HG02840 (cell line): ENCODE data around the gene SFSWAP.
"Not testable (repeated sequence)": the region's sequence is repeated elsewhere in the genome, so short reads cannot be mapped to it uniquely, and the experiment has no call there.

ENCODE experiments used
- ATAC-seq: cut with Tn5 transposase; IDR thresholded peaks from one replicate; pipeline ENCODE4 v1.9.1; 2021; ENCODE audit warnings: mild to moderate bottlenecking, moderate library complexity, moderate number of reproducible peaks; ENCODE audit not compliant: unreplicated experiment, low FRiP score

Gene SFSWAP

DNA sequence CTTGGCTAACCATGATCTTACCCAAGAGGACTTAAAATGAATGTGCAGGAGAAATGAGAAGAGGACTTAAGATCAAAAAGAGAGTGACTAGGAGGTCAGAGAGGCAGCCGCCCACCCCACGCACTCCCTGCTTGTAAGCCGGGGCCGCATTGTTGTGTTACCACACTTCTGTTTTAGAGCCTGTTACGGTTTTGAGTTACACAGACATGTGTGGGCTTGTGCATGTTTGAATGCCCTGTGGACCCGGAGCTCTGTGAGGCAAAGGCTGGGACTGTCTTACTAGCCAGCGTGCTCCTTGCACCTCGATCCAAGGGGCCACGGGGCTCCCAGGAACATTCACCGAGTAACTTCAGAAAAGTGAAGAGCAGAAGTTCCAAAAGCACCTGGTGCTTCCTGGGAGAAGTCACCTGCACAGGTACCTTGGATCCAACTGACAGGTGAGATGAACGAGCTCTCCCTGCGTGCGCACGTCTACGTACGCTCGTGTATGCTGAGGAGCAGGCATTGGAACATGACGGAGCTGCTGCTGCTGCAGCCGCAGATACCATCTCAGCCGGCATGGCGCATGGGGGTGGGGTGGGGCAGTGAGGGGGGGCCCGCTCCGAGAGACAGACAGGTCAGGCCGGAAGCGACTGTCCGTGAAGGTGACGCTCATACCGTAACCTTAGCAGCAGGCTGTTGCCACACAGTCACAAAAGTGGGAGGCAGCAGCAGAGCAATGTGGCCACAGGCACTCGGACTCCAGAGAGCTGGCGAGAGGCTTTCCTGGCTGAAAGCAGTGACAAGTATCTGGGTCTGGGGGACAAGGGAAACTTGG lies 23.7 kb downstream of the SFSWAP start:
- ATAC-seq = no peak

DNA sequence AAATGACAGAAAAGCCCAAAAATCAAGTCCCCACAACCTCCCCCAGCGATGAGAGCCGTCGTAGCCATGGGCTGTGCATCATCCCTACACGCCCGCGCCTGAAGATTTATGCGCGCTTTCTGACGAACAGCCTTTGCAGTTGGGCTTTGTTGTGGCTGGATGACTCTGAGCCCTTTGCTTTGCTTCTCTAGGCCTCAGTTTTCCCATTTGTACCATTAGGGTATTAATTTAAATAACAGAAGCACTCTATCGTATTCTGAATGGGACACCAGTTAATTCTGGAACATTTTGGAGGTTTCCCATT lies 24.2 kb downstream of the SFSWAP start:
- ATAC-seq = no peak

DNA sequence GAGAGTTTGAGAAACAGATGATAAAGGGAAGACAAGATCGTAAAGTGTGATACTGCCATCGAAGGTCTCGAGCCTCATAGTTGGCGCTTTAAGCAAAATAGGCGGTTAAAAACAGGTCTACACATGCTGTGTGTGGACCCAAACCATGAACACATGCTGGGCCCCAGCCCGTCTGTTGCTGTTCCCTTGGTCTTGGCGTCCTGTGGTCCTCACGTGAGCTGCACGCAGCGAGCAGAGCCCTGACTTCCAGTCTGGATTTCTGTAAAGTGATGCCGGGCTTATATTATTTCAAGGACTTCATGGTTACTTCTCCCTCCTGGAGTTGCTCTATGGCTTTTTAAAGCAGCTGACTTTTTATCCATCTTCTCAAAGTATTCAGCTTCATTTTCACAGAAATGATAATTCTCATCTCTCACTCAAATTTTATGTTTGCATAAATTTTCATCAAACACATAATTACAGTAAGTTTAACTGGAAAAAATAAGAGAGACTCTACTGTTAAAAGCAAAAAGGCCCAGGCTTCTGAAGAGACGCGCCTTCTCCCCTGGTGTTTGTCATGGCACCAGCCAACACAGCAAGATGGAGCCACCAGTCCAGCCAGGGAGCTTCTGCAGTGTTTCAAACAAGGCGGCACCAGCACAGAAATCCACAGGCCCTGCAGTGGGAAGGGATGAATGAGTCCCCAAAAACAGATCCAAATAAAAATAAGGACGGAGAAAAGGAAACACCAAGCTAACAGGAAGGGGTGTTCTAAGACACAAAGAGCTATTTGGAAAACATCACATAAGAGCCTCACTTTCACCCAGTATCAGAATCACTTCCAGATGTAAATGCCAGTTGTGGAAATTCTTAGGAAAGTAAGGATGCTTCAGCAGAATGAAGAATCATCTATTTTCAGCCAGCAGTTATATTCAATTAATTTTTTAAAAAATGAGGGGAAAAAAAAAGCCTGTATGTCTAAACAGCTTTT lies 24.9 kb downstream of the SFSWAP start:
- ATAC-seq = no peak

DNA sequence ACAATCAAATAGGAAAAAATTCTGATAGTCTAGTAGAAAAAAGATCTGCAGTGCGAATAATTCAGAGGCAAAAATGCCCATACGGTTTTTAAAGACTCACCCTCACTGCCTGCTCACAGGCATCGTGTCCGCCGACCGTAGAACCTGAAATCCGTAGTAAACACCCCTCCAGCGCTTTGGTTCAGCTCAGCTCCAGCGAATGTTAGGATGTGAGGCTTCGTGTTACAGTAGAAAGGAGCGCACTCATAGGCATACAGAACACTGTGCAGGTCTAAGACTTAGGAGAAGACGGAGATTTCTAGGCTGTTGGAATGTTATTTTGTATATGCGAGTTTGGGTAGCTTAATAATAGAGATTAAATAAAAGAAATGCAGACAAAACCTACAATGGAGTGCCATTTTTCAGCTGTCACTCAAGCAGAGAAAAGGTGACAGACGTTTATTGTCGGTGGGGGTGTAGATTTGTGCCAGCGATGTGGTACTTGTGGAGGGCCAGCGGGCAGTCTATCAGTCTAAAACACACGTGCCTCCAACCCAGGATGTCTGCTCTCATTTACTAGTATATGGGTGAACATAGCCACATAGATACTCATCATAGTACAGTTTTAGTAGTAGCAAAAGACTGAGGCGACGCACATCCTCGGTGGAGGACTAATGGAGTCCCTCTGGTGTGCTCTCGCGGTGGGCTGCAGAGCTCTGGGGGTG lies 25.7 kb downstream of the SFSWAP start:
- no peak for ATAC-seq

DNA sequence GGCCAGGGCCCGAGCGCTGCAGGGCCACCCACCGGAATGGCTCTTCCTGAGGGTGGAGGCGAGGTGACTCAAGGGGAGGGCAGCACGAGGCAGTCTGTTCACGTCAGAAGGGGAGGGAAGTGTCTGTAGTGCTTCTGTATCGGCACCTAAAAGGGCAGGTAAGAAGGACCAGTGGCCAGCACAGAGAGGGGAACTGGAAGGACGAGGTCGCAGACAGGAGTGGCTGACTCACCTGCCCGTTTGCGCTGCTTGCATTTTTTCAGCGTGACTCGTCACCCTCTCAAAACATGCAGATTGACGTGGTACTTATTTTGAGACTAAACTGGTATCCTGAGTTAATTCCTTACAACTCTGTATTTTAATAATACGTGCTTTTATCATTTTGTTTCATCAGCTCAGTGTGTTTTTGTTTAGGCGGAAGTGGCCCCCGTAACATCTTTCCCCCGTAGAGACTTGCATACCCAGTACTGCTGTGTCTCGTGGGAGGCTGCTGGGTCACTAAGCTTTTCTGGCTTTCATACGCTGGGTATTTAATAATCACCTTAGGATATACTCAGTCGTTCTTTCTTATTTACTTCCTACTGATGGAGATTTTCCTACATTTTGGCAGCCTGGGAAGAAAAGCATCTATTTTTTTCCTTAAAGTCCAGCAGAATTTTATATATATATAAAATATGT lies 26.4 kb downstream of the SFSWAP start:
- no peak for ATAC-seq

DNA sequence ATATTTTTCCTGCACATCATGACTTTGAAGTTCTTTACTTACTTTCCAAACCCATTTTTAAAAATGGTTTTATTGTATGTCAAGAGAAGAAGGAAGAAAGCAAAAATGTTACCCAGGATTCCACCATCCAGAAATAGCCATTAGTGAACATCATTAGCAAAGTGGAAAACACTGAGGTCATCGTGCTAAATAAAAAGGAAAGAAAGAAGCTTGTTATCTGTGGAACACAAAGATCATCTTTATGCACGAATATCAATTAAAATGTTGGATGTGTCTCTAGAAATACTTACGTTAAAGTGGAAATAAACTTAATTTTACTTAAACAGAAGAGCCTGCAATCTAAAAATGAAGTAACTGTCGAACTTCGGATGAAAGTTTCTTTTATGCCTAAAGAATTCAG lies 27.3 kb downstream of the SFSWAP start:
- no peak for ATAC-seq

DNA sequence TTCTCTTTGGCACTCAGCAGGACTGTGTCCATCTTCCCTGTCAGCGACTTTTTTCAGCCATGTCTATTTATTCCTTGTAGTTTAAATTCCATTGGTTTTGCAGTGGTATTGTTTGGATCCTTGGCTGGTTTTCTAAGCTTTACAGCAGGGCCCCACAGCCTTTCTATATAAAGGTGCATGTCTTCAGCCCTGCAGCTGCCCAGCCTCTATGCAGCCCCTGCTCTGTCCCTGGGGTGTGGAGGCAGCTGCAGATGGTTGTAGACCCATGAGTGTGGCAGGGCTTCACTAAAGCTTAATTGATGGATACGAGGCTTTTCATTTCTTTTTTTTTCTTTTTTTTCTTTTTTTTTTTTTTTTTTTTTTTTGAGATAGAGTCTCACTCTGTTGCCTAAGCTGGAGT lies 29.7 kb downstream of the SFSWAP start:
- no peak for ATAC-seq

DNA sequence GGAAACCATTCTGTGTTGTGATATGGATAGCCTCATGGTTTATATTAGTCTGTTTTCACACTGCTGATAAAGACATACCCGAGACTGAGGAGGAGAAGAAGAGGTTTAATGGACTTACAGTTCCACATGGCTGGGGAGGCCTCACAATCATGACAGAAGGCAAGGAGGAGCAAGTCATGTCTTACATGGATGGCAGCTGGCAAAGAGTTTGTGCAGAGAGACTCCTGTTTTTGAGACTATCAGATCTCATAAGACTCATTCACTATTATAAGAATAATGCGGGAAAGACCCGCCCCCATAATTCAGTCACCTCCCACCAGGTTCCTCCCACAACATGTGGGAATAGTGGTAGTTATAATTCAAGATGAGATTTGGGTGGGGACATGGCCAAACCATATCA lies 31.9 kb downstream of the SFSWAP start:
- ATAC-seq = not testable (repeated sequence)

DNA sequence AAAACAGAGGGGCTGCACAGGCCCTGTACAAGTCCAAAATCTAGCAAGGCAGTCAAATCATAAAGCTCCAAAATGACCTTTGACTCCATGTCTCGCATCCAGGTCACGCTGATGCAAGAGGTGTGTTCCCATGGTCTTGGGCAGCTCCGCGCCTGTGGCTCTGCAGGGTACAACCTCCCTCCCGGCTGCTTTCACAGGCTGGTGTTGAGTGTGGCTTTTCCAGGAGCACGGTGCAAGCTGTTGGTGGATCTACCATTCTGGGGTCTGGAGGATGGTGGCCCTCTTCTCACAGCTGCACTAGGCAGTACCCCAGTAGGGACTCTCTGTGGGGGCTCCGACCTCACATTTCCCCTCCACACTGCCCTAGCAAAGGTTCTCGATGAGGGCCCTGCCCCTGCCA lies 32.5 kb downstream of the SFSWAP start:
- ATAC-seq = not testable (repeated sequence)

DNA sequence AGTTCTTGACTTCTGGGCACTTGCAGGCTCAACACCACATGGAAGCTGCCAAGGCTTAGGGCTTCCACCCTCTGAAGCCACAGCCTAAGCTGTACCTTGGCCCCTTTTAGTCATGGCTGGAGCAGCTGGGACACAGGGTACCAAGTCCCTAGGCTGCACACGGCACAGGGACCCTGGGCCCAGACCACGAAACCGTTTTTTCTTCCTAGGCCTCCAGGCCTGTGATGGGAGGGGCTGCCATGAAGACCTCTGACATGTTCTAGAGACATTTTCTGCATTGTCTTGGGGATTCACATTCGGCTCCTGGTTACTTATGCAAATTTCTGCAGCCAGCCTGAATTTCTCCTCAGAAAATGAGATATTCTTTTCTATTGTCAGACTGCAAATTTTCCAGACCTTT lies 33.0 kb downstream of the SFSWAP start:
- ATAC-seq = not testable (repeated sequence)

DNA sequence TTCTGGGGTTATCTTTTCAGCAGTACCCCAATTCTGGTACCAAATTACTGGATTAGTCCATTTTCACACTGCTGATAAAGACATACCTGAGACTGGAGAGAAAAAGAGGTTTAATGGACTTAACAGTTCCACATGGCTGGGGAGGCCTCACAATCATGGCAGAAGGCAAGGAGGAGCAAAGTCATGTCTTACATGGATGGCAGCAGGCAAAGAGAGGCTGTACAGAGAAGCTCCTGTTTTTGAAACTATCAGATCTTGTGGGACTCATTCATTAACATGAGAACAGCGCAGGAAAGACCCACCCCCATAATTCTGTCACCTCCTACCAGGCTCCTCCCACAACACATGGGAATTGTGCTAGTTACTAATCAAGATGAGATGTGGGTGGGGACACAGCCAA lies 33.8 kb downstream of the SFSWAP start:
- not testable (repeated sequence) for ATAC-seq

DNA sequence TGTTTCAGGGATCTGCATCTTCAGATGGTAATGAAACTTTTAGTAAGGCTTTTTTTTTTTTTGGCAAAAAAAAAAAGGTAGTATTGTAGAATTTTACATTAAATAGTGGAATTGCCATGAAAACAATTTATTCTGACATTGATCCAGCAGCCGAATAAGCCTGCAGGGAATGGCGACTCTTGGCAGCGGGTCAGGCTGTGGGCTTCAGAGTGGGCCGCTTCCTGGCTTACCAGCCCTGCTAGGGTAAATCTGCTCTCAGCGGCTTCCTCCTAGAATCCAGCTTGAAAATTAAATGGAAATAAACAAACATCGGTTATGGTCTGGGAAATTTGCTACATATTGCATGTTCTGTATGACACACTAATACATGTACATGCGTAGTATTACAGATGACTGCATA lies 34.8 kb downstream of the SFSWAP start:
- no peak for ATAC-seq

DNA sequence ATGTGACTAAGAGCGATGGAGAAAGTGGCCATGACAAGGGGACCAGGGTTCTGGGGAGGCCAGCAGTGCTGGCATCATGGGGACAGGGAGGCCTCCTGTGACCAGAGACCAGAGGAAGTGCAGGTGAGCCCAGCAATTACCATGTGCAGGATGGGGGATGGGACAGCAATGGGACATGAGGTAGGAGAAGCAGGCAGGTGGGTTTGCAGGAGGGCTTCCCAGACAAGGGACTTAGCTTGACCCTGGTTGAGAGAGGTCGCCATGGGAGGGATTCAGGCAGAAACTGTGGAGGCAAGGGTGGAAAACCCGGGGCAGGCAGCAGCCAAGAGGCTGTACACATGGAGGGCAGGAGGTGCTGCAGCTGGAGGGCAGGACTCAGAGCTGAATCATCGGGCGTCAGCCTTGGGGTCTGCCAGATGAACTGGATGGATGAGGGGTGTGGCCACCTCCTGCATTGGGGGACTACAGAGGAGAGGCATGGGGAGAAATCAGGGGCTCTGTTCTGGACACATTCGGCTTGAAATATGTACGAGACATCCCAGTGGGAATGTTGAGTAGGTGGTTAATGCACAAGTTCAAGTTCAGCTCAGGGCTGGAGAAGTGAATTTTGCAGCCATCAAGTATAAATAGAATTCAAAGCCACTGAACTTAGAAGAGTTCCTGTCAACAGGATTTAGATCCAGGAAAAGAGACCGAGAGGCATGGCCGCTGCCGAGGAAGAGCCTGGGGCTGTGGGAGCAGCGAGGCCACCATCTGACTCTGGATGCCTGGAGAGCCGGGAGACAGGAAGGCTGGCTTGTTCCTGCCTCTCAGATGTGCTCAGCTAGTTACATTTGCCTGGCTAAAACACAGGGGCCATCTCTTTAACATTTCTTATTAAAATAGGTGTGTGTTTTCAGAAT lies 36.6 kb downstream of the SFSWAP start:
- ATAC-seq = no peak

DNA sequence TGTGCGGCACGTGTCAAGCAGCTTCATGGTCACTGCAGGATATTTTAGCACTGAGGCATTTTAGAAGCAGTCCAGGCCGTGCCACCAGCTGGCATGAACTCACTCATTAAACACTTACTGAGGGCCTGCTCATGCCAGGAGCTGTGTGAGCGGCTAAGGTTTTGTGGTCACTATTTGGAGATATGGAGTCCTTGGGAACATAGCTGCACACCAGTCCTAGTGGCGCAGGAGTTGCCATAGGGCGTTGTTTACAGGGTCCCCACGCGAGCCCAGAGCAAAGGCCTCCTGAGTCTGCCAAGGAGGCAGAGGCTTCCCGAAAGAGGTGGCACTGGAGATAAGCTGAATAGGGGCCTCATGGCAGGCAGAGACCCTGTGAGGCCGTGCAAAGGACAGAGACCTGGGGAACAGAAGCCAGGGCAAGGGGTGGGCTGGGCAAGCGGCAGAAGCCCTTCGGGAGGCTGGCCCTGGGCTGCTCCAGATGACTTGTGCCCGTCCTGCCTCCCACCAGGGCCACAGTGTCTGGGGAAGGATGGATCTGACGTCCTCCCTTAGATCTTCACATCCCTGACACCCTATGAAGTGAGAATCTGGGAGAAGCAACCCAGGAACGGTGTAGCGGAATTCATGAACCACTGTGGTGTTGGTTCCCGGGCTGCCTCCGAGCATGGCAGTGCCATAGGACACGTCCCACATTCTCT lies 38.9 kb downstream of the SFSWAP start:
- no peak for ATAC-seq

DNA sequence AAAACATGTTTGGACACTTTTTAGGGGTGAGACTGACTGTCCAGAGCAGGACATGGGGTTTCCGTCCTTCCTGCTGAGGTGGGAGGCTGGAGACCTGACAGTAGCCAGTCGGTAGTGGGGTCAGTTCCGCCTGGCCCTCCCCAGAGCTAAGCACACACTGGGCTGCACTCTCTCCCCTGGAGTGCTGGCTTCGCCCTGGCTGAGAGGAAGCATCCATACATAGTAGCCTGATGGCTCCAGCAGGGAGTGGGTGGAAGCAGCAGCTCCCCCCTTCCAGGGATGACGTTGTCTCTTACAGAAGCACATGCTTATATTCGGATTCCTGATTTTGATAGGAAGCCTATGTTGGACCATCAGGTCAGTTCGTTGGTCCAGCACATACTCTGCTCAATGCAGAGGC lies 40.4 kb downstream of the SFSWAP start:
- ATAC-seq = no peak

DNA sequence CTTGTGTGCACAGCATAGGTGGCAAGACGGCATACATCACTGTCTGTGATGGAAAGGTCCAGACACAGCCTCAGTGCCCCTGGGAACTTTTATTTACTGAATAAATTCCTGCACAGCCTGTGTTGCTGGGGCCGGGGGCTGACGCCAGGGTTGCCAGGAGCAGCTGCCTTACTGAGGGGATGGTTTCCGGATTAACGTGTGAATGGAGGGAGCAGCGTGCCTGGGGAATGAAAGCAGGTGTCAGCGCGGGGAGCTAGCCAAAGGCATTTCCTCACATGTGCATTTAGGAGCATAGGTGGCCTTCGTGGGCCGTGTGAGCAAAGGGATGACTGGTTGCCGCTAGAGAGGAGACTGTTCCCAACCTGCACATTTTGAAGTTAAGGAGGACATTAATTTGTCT lies 41.6 kb downstream of the SFSWAP start:
- no peak for ATAC-seq

DNA sequence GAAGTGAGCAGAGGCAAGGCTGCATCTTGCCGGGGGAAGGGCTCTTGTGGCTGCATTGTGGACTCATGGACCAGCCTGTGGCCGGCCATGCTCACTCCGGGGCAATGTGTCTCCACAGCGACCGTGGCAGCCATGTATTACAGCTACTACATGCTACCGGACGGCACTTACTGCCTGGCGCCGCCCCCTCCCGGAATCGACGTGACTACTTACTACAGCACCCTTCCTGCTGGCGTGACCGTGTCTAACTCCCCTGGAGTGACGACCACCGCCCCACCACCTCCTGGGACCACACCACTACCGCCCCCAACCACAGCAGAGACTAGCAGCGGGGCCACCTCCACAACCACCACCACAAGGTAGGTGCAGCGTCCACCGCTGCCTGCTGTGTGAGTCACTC lies 42.1 kb downstream of the SFSWAP start:
- no peak for ATAC-seq

DNA sequence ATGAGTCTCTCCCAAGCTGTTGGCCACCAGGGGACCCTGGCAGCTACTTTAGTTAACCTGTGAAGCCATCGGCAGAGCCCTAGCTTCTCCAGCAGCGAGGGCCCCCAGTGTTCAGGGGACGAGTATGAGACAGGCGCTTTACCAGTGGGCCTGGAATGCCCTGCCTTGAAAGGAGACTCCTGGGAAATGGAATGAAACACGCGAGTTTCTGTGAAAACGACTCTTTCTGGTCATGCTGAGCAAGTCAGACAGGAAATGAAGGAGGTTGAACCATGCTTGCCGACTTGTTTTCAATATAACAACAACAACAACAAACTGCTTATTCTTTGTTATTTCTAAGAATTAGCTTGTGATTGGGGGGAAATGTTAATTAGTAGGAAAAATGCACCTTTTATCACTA lies 42.9 kb downstream of the SFSWAP start:
- no peak for ATAC-seq

DNA sequence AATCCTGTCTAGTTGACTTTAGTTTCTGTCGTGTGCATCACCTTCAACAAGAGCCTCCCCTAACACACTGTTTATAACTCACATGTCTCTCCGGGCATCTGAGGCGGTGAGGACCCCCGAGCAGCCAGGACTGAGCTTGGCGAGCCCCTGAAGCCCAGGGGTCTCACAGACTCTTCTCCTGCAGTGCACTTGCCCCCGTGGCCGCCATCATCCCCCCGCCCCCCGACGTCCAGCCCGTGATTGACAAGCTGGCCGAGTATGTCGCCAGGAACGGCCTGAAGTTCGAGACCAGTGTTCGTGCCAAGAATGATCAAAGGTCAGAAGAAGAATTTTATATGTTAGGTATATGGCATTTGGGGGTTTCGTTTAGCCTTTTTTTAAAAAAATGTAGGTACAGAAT lies 43.3 kb downstream of the SFSWAP start:
- ATAC-seq = no peak
